ENCODE measurements around the gene CLEC3B. TPM values are rescaled to one million over a fixed set of nuclear protein-coding genes. Genes with fewer than 3 reads are reported as not detected.
"Not testable (repeated sequence)": the region's sequence is repeated elsewhere in the genome, so short reads cannot be mapped to it uniquely, and the experiment has no call there.

Gene CLEC3B
- total and polyA plus RNA-seq, 2 donors (not counting 1 experiment from before 2014, with no cell fraction given): 0.82 TPM; not detected in 1

GRCh38 chr3:45075821-45076625 lies 49.9 kb downstream of the CLEC3B start:
- H3K4me3 ChIP-seq (ENCODE audit: control extremely low read depth in 1 of 5, extremely low read depth in 1 of 5, insufficient read depth in 1 of 5, low read depth in 2 of 5, low read length in 4 of 5): no peak overlapping the region
- no peaks in the 10 kb centered on the region for H3K9me3 ChIP-seq (ENCODE audit: control extremely low read depth in 1 of 3, control insufficient read depth in 2 of 3, insufficient read depth in 1 of 3, low read length in 2 of 3)
- no peaks in the 10 kb centered on the region for H3K36me3 ChIP-seq (replicated peaks in 1 of 2; ENCODE audit: control extremely low read depth in 1 of 2, control insufficient read depth in 1 of 2, extremely low read depth in 1 of 2, insufficient read depth in 2 of 2, low read length in 1 of 2)
- TF ChIP-seq, protein P1, sequence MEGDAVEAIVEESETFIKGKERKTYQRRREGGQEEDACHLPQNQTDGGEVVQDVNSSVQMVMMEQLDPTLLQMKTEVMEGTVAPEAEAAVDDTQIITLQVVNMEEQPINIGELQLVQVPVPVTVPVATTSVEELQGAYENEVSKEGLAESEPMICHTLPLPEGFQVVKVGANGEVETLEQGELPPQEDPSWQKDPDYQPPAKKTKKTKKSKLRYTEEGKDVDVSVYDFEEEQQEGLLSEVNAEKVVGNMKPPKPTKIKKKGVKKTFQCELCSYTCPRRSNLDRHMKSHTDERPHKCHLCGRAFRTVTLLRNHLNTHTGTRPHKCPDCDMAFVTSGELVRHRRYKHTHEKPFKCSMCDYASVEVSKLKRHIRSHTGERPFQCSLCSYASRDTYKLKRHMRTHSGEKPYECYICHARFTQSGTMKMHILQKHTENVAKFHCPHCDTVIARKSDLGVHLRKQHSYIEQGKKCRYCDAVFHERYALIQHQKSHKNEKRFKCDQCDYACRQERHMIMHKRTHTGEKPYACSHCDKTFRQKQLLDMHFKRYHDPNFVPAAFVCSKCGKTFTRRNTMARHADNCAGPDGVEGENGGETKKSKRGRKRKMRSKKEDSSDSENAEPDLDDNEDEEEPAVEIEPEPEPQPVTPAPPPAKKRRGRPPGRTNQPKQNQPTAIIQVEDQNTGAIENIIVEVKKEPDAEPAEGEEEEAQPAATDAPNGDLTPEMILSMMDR (IDR thresholded peaks at IDR 0.05): no peak
- TF ChIP-seq EZH2 (IDR thresholded peaks at IDR 0.05; ENCODE audit: borderline replicate concordance, insufficient read depth, low read depth, low read length, poor library complexity, severe bottlenecking): no peak
- ChIA-PET CTCF (no interaction called here), POLR2A (no interaction called here)
- H3K4me1 ChIP-seq (ENCODE audit: control insufficient read depth in 2 of 2, insufficient read depth in 2 of 2, low read length in 2 of 2): no peaks in the 10 kb centered on the region
- H3K27me3 Mint-ChIP-seq: peaks cover 6% of the 10 kb centered on the region
- no peak for DNase-seq
- peaks cover 0 to 4% (median 0%) of the 10 kb centered on the region in 4 experiments for H3K27me3 ChIP-seq (replicated peaks in 1 of 4; ENCODE audit: control extremely low read depth in 1 of 4, control insufficient read depth in 3 of 4, insufficient read depth in 4 of 4, low read length in 3 of 4)
- H3K4me2 ChIP-seq (replicated peaks; ENCODE audit: low read depth, low read length, poor library complexity, severe bottlenecking): no peak overlapping the region
- no peaks in the 10 kb centered on the region for H3K9me3 Mint-ChIP-seq (ENCODE audit: insufficient read depth)
- H2AFZ ChIP-seq (ENCODE audit: insufficient read depth, low read depth, low read length, poor library complexity, severe bottlenecking): no peak overlapping the region
- H3K9ac ChIP-seq (ENCODE audit: low read length): no peak overlapping the region
- ATAC-seq (ENCODE audit: low read depth): no peak
- H4K20me1 ChIP-seq (ENCODE audit: control insufficient read depth, insufficient read depth, low read length, poor library complexity, severe bottlenecking): no peaks in the 10 kb centered on the region
- H3K27ac Mint-ChIP-seq: no peak overlapping the region
- intact Hi-C loops (cut with micrococcal nuclease): no loop called here
- H3K27ac ChIP-seq (ENCODE audit: low read length in 2 of 2): no peak overlapping the region
- H3K4me1 Mint-ChIP-seq: no peaks in the 10 kb centered on the region
- WGBS (ENCODE audit: insufficient coverage): 92% methylated on average over 5 of the region's 11 CpGs
- H3K79me2 ChIP-seq (ENCODE audit: control insufficient read depth, insufficient read depth, low read length): no peaks in the 10 kb centered on the region
- no peak overlapping the region for H3K4me3 Mint-ChIP-seq

- no CpG with 5 or more reads among the region's 1 CpG for WGBS (ENCODE audit: insufficient coverage)
Measured at GRCh38 chr3:45078256-45078655, 52.2 kb downstream of the CLEC3B start.

More at GRCh38 chr3:45078256-45078655, 52.2 kb downstream of the CLEC3B start:
- H3K4me3 ChIP-seq (ENCODE audit: control extremely low read depth in 1 of 5, extremely low read depth in 1 of 5, insufficient read depth in 1 of 5, low read depth in 2 of 5, low read length in 4 of 5); H3K9me3 Mint-ChIP-seq (ENCODE audit: insufficient read depth); H3K4me1 Mint-ChIP-seq; H3K4me3 Mint-ChIP-seq; H2AFZ ChIP-seq (ENCODE audit: insufficient read depth, low read depth, low read length, poor library complexity, severe bottlenecking); H4K20me1 ChIP-seq (ENCODE audit: control insufficient read depth, insufficient read depth, low read length, poor library complexity, severe bottlenecking); H3K4me2 ChIP-seq (replicated peaks; ENCODE audit: low read depth, low read length, poor library complexity, severe bottlenecking); H3K36me3 ChIP-seq (replicated peaks in 1 of 2; ENCODE audit: control extremely low read depth in 1 of 2, control insufficient read depth in 1 of 2, extremely low read depth in 1 of 2, insufficient read depth in 2 of 2, low read length in 1 of 2); H3K9me3 ChIP-seq (ENCODE audit: control extremely low read depth in 1 of 3, control insufficient read depth in 2 of 3, insufficient read depth in 1 of 3, low read length in 2 of 3); H3K9ac ChIP-seq (ENCODE audit: low read length); H3K79me2 ChIP-seq (ENCODE audit: control insufficient read depth, insufficient read depth, low read length); ATAC-seq (ENCODE audit: low read depth); H3K4me1 ChIP-seq (ENCODE audit: control insufficient read depth in 2 of 2, insufficient read depth in 2 of 2, low read length in 2 of 2); H3K27ac Mint-ChIP-seq; intact Hi-C loops (cut with micrococcal nuclease); H3K27me3 Mint-ChIP-seq; H3K27me3 ChIP-seq (replicated peaks in 1 of 4; ENCODE audit: control extremely low read depth in 1 of 4, control insufficient read depth in 3 of 4, insufficient read depth in 4 of 4, low read length in 3 of 4); DNase-seq; POLR2A ChIA-PET; CTCF ChIA-PET; H3K27ac ChIP-seq (ENCODE audit: low read length in 2 of 2): not testable (repeated sequence)

Measured in B cell (primary cell).